ENCODE results near the gene PITX2.

The PITX2 gene

GRCh38 chr4:110617075-110617640 lies 5.7 kb downstream of the PITX2 start:
- TF ChIP-seq CTCF (IDR thresholded peaks at IDR 0.05), result no peak
- no peak for TF ChIP-seq ZFX (IDR thresholded peaks at IDR 0.05; ENCODE audit: borderline replicate concordance)
- H3K27ac ChIP-seq, result no peak overlapping the region

- H3K27ac ChIP-seq, result no peak overlapping the region
- TF ChIP-seq CTCF (IDR thresholded peaks at IDR 0.05) (no peak), ZFX (IDR thresholded peaks at IDR 0.05; ENCODE audit: borderline replicate concordance) (no peak)
Observed at GRCh38 chr4:110616238-110617074, 6.4 kb downstream of the PITX2 start.

GRCh38 chr4:110615353-110616237 lies 7.3 kb downstream of the PITX2 start:
- TF ChIP-seq ZFX (IDR thresholded peaks at IDR 0.05; ENCODE audit: borderline replicate concordance) (no peak), CTCF (IDR thresholded peaks at IDR 0.05) (no peak)
- H3K27ac ChIP-seq, result no peak overlapping the region

- TF ChIP-seq CTCF (IDR thresholded peaks at IDR 0.05) (no peak), ZFX (IDR thresholded peaks at IDR 0.05; ENCODE audit: borderline replicate concordance) (no peak)
- H3K27ac ChIP-seq, result no peak overlapping the region
Observed at GRCh38 chr4:110614976-110615352, 7.9 kb downstream of the PITX2 start.

GRCh38 chr4:110614173-110614963 lies 8.5 kb downstream of the PITX2 start:
- TF ChIP-seq ZFX (IDR thresholded peaks at IDR 0.05; ENCODE audit: borderline replicate concordance), result no peak
- no peak for TF ChIP-seq CTCF (IDR thresholded peaks at IDR 0.05)

GRCh38 chr4:110613745-110614144 lies 9.1 kb downstream of the PITX2 start:
- TF ChIP-seq ZFX (IDR thresholded peaks at IDR 0.05; ENCODE audit: borderline replicate concordance) (no peak), CTCF (IDR thresholded peaks at IDR 0.05) (no peak)
- H3K27ac ChIP-seq, result no peak overlapping the region

More at GRCh38 chr4:110614173-110614963, 8.5 kb downstream of the PITX2 start:
- H3K27ac ChIP-seq, result no peak overlapping the region
